Keratinocyte (primary cell): ENCODE results near the gene SSH2.

ENCODE experiments used
- EZH2 ChIP-seq: IDR thresholded peaks from one replicate; pipeline ENCODE4 v1.6.1; 2012; ENCODE audit warnings: inconsistent platforms, mild to moderate bottlenecking, low read length, moderate library complexity
- TF ChIP-seq, protein P1 (sequence below), 3 experiments: IDR thresholded peaks in 1 of 3; conservative IDR thresholded peaks in 1 of 3; optimal IDR thresholded peaks in 1 of 3; 2 replicates in 2 of 3; 3 replicates in 1 of 3; pipeline versions ENCODE3 to v1.5.1; 2011; ENCODE audit warnings: low read length in 3 of 3, mild to moderate bottlenecking in 3 of 3, moderate library complexity in 2 of 3, control low read depth in 1 of 3, inconsistent platforms in 1 of 3; ENCODE audit not compliant: insufficient read depth in 2 of 3; ENCODE audit errors: extremely low read depth in 1 of 3

DNA sequence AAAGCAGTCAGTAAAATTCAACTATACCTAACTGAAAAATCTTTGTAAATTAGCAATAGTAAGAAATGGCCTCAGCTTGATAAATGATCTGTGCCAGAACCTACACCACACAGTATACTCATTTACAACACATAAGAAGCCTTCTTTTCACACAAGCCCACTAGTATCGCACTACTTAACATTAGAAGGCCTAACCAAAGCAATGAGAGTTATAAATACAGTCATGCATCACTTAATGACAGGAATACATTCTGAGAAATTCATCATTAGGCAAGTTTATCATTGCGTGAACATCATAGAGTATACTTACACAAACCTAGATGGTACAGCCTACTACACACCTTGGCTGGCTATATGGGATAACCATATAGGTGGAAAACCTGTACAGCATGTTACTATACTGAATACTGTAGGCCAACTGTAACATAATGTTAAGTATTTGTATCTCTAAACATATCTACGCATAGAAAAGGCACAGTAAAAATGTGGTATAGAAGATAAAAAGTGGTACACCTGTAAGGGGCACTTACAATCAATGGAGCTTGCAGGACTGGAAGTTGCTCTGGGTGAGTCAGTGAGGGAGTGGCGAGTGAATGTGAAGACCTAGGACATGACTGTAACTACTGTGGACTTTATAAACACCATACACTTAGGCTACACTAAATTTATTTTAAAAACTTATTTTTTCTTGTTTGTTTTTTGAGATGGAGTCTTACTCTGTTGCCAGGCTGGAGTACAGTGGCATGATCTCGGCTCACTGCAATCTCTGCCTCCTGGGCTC lies 180.8 kb downstream of the SSH2 start:
- TF ChIP-seq, protein P1, sequence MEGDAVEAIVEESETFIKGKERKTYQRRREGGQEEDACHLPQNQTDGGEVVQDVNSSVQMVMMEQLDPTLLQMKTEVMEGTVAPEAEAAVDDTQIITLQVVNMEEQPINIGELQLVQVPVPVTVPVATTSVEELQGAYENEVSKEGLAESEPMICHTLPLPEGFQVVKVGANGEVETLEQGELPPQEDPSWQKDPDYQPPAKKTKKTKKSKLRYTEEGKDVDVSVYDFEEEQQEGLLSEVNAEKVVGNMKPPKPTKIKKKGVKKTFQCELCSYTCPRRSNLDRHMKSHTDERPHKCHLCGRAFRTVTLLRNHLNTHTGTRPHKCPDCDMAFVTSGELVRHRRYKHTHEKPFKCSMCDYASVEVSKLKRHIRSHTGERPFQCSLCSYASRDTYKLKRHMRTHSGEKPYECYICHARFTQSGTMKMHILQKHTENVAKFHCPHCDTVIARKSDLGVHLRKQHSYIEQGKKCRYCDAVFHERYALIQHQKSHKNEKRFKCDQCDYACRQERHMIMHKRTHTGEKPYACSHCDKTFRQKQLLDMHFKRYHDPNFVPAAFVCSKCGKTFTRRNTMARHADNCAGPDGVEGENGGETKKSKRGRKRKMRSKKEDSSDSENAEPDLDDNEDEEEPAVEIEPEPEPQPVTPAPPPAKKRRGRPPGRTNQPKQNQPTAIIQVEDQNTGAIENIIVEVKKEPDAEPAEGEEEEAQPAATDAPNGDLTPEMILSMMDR (optimal IDR thresholded peaks at IDR 0.05 in 1 of 3, IDR thresholded peaks at IDR 0.05 in 1 of 3, conservative IDR thresholded peaks at IDR 0.05 in 1 of 3; ENCODE audit: extremely low read depth in 1 of 3, insufficient read depth in 2 of 3, low read length in 3 of 3), result no peak
- TF ChIP-seq EZH2, result no peak
